HK-2 (cell line): Measurements from ENCODE around the gene UBP1.
"Not testable (repeated sequence)": the region's sequence is repeated elsewhere in the genome, so short reads cannot be mapped to it uniquely, and the experiment has no call there.

Experiments used
- DNase-seq: peaks from one replicate; pipeline ENCODE4 v3.0.0-alpha.2; 2018; ENCODE audit not compliant: unreplicated experiment

The UBP1 gene

GRCh38 chr3:33437556-33438283 is 2.5 kb downstream of the UBP1 start:
- no peak for DNase-seq

- no peak for DNase-seq
Observed at GRCh38 chr3:33433843-33434242, 6.4 kb downstream of the UBP1 start.

DNA sequence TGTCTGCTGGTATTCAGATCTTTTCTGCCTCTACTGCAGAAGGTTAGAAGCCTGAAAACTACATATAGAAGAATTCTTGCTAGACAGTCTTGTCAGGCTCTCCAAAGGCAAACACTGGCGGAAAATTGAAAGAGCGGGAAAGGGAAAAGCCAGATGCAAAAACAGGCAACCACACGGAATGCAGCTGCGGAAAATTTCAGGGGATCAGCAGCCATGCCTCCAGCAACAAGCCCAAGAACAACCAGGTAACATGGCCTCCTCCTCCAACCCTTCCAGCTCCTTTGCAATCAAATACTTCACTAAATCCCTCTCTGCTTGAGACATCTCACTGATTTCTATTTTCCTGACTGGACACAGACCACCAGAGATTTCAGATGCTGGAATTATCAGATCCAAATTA is 9.6 kb downstream of the UBP1 start:
- DNase-seq: no peak

- no peak for DNase-seq
Observed at GRCh38 chr3:33430061-33430460, 10.1 kb downstream of the UBP1 start.

GRCh38 chr3:33429306-33429705 is 10.9 kb downstream of the UBP1 start:
- DNase-seq: not testable (repeated sequence)

GRCh38 chr3:33428734-33429133 is 11.5 kb downstream of the UBP1 start:
- no peak for DNase-seq

- no peak for DNase-seq
Observed at GRCh38 chr3:33426630-33427317, 13.4 kb downstream of the UBP1 start.

DNA sequence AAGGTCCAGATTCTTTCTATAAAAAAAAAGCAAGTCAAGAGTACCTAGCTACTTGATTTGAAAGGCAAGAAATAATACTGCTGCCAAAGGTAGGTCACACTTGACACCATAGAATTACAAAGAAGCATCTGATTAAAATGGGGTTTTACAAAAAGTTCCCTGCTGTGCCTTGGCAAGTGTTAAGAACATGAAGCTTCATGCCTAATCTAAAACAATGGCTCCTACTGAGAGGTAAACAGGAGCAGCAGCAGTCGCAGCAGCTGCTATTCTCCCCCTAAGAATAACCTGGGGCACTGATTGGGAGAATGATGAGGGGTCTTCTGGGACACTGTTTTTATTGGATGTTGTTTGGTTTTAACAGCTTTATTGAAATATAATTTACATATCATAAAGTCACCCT is 14.1 kb downstream of the UBP1 start:
- no peak for DNase-seq

- DNase-seq: no peak
Observed at GRCh38 chr3:33425453-33425852, 14.8 kb downstream of the UBP1 start.

DNA sequence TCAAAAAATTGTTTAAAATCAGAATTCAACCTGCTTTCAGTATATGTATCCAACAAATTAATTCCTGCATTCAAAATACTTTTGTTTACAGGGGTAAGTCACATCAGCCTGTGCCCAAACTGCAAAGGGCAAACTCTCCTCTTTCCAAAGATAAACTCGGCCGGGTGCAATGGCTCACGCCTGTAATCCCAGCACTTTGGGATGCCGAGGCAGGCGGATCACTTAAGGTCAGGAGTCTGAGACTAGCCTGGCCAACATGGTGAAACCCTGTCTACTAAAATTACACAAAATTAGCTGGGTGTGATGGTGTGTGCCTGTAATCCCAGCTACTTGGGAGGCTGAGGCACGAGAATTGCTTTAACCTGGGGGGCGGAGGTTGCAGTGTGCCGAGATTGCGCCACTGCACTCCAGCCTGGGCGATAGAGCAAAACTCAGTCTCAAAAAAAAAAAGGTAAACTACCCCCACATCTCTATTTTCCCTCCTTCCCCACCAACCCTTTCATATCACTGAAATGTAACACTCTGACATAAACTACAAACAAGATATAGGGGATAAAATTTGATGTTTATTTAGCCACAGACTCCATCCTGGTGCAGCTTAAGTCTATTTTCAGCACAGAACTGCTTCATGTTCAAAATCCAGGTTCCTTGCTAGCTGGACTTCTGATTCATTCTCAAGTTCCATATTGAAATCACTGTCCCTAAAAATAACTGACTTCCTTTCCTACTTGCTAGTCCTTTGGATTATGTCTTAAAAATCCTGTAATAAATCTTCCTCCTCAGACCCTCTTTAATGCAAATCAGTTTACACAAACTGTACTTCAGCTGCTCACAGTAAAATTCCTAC is 15.4 kb downstream of the UBP1 start:
- DNase-seq: no peak

- no peak for DNase-seq
Observed at GRCh38 chr3:33420966-33421365, 19.2 kb downstream of the UBP1 start.

DNA sequence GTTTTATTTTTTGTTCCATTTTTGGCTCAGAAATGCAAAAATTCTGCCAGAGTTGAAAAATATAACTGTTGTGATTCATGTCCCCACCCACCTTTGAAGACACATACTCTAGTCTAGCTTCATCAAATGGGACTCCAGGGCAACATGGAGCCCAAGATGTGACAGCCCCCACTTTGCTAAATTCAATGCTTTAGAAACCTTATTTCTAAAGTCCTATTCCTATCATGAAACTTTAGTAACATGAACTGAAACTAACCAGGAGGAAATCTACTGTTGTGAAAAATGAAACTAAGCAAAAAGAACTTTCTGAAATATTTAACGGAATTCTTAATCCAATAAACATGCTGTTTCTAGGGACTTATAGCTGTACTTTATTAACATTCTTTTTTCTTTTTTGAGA is 20.3 kb downstream of the UBP1 start:
- DNase-seq: no peak

- DNase-seq: no peak
Observed at GRCh38 chr3:33417066-33417673, 23.0 kb downstream of the UBP1 start.

- not testable (repeated sequence) for DNase-seq
Observed at GRCh38 chr3:33410816-33411215, 29.4 kb downstream of the UBP1 start.

- no peak for DNase-seq
Observed at GRCh38 chr3:33403756-33404155, 36.4 kb downstream of the UBP1 start.

DNA sequence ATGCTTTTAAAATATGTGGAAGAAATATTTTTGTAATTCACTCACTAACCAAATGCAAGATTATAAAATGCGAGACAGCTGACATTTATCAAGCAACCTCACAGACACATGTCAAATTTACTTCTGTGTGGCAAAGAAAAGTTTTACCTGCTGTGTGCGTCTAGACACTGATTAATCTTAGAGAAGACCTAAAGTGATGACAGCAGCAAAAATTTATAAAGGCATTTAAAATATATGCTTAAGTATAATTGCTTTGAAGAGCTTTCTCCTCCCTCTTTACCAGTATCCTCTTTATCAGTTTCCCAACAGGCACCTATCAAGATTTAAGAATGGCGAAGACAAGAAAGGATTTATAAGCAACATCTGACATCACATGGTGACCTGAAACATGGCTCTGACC is 37.3 kb downstream of the UBP1 start:
- DNase-seq: no peak

DNA sequence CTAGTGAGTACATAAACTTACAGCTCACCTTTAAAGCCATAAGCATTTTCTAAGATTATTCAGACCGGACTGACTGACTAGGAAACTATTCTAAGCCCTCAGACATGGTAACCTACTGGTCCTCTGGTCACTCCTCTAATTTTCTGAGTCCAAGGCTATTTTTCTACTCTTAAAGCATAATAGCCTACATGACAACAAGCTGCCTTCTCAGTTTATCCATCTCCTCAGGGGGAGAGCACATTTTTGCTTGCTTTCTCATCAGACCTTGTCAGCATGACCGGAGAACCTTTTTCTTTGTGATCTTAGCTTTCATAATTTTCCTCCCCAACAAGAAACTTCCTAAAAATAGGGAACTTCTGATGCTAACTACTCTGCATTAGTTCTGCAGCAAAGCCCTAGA is 38.4 kb downstream of the UBP1 start:
- no peak for DNase-seq

- DNase-seq: no peak
Observed at GRCh38 chr3:33398410-33398809, 41.8 kb downstream of the UBP1 start.

GRCh38 chr3:33395900-33396299 is 44.3 kb downstream of the UBP1 start:
- DNase-seq: no peak

DNA sequence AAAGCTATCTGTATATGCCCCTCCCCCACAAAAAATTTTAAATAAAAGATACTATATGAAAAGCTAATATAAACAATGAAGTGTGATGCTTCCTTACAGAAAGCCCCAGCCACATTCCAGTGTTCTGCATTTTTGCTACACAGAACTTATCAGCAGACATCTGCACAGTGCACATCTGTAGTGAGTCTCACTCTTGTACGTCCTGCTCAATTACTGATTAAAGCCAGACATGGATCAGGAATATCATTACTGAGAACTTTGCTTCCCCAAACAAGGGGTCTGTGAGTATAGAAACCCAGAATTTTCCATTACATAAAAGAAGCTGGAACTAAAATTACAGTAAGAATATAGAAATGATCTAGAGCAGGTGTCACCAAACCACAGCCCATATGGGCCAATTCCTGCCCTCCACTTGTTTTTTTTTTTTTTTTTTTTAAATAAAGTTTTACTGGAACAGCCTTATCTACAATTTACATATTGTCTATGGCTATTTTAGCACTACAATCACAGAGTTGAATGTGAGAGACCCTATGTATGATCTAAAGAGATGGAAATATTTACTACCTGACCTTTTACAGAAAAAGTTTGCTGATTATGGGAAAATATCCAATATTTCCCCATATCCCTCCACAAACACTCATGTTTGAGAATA is 45.7 kb downstream of the UBP1 start:
- DNase-seq: no peak

GRCh38 chr3:33392703-33393125 is 47.5 kb downstream of the UBP1 start:
- peak; percentile 21 for DNase-seq

- DNase-seq: no peak
Observed at GRCh38 chr3:33392144-33392543, 48.1 kb downstream of the UBP1 start.
